Loucy (cell line): ENCODE results near the gene WDR6.

Experiments
- H2AFZ ChIP-seq: fragments of 200-600 bp; sonication (generic); 2 replicates; pipeline ENCODE4 v1.6.0; 2016; ENCODE audit warnings: antibody characterized with exemption, mild to moderate bottlenecking, low read length, moderate library complexity
- H3F3A ChIP-seq: fragments of 200-600 bp; 2 replicates; pipeline ENCODE4 v1.6.0; 2016; ENCODE audit warnings: antibody characterized with exemption, low read depth, mild to moderate bottlenecking
- H3K27me3 ChIP-seq: fragments of 200-600 bp; sonication (generic); 2 replicates; pipeline ENCODE4 v1.6.1; 2014; ENCODE audit warnings: low read length, mild to moderate bottlenecking; ENCODE audit not compliant: insufficient read depth, poor library complexity, severe bottlenecking
- H3K36me3 ChIP-seq: fragments of 200-600 bp; sonication (generic); 2 replicates; pipeline ENCODE4 v1.6.1; 2016; ENCODE audit warnings: low read length; ENCODE audit not compliant: insufficient read depth
- H3K4me1 ChIP-seq: fragments of 200-600 bp; sonication (generic); 2 replicates; pipeline ENCODE4 v1.5.1; 2014; ENCODE audit warnings: low read length, mild to moderate bottlenecking; ENCODE audit not compliant: insufficient read depth, poor library complexity, severe bottlenecking
- H3K4me2 ChIP-seq: fragments of 200-600 bp; sonication (generic); 2 replicates; pipeline ENCODE4 v1.6.0; 2014; ENCODE audit warnings: antibody characterized with exemption, low read length, low read depth, mild to moderate bottlenecking; ENCODE audit not compliant: poor library complexity, severe bottlenecking
- H3K4me3 ChIP-seq: fragments of 200-600 bp; sonication (generic); 2 replicates; pipeline ENCODE4 v1.5.1; 2014; ENCODE audit warnings: low read length, mild to moderate bottlenecking, mixed read lengths; ENCODE audit not compliant: poor library complexity, severe bottlenecking
- H3K79me2 ChIP-seq: fragments of 200-600 bp; sonication (generic); 2 replicates; pipeline ENCODE4 v1.6.1; 2014; ENCODE audit warnings: low read length; ENCODE audit not compliant: insufficient read depth
- H3K9ac ChIP-seq: fragments of 200-600 bp; sonication (generic); 2 replicates; pipeline ENCODE4 v1.6.0; 2014; ENCODE audit warnings: mild to moderate bottlenecking, low read depth, low read length, moderate library complexity; ENCODE audit not compliant: poor library complexity, severe bottlenecking
- H3K9me2 ChIP-seq: fragments of 200-600 bp; sonication (generic); replicated peaks from 2 replicates; pipeline ENCODE4 v1.6.1; 2016; ENCODE audit warnings: low read depth, low read length, mixed read lengths
- H3K9me3 ChIP-seq: fragments of 200-600 bp; sonication (generic); 2 replicates; pipeline ENCODE4 v1.6.1; 2014; ENCODE audit warnings: mild to moderate bottlenecking, antibody characterized with exemption, low read length, low read depth; ENCODE audit not compliant: insufficient read depth
- H4K20me1 ChIP-seq: fragments of 200-600 bp; sonication (generic); 2 replicates; pipeline ENCODE4 v1.6.0; 2014; ENCODE audit warnings: antibody characterized with exemption, low read length, mild to moderate bottlenecking; ENCODE audit not compliant: insufficient read depth, poor library complexity, severe bottlenecking
- CTCF ChIP-seq: fragments of 200-600 bp; sonication (generic); conservative IDR thresholded peaks from 2 replicates; pipeline ENCODE4 v1.5.1; 2014; ENCODE audit warnings: mild to moderate bottlenecking, antibody characterized with exemption, low read length
- EZH2phosphoT487 ChIP-seq: fragments of 200-600 bp; IDR thresholded peaks from 2 replicates; pipeline ENCODE4 v1.6.1; 2018; ENCODE audit warnings: antibody characterized with exemption, mild to moderate bottlenecking, moderate library complexity, borderline replicate concordance

The WDR6 gene

DNA sequence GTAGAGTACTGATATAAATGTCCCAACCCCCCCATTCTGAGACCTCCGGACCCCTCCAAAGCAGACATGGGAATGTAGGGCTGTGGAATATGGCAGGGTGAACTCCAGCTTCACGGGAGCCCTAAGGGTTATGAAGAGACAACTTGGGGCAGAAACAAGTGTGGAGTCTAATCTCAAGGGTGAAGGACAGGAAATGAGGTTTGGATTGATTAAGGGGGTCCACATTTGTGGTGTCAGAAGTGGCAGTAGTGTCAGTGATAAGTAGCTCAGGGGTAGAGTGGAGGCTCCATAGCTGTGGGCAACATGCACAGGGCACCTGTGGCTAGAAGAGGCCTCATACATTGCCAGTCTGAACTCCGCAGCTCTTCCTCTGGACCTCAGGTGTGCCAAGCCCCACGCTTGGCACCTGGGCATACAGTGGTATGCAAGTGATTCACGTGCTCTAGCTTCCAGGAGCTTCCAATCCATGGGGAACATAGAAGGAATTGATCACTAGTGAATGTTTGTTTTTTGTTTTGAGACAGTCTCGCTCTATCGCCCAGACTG is 21.3 kb upstream of the WDR6 start:
- Histone ChIP-seq H3K4me2 (no peak overlapping the region), H3K9me2 (no peaks in the 10 kb centered on the region), H3K4me1 (no peaks in the 10 kb centered on the region), H3K27me3 (no peaks in the 10 kb centered on the region), H2AFZ (no peak overlapping the region), H3K36me3 (peaks cover 37% of the 10 kb centered on the region; the same call in 1 of the 2 replicates), H4K20me1 (no peaks in the 10 kb centered on the region), H3F3A (no peaks in the 10 kb centered on the region), H3K79me2 (peaks cover 8% of the 10 kb centered on the region), H3K9ac (no peak overlapping the region), H3K9me3 (no peaks in the 10 kb centered on the region), H3K4me3 (no peak overlapping the region)
- no peak for TF ChIP-seq CTCF
- no peak for TF ChIP-seq EZH2phosphoT487

- TF ChIP-seq CTCF (no peak), EZH2phosphoT487 (no peak)
- peak overlapping the region; percentile 84 for H3K4me2 ChIP-seq
- peak overlapping the region; percentile 75 for H3K9ac ChIP-seq
- peak overlapping the region; percentile 75 for H2AFZ ChIP-seq
- peak overlapping the region; percentile 76 for H3K4me3 ChIP-seq
- H3F3A ChIP-seq = no peaks in the 10 kb centered on the region
- no peaks in the 10 kb centered on the region for H4K20me1 ChIP-seq
- H3K4me1 ChIP-seq = no peaks in the 10 kb centered on the region
- H3K27me3 ChIP-seq = no peaks in the 10 kb centered on the region
- peaks cover 23% of the 10 kb centered on the region for H3K79me2 ChIP-seq
- no peaks in the 10 kb centered on the region for H3K9me2 ChIP-seq
- H3K36me3 ChIP-seq = peaks cover 10% of the 10 kb centered on the region; the same call in 1 of the 2 replicates
- no peaks in the 10 kb centered on the region for H3K9me3 ChIP-seq
Measured at GRCh38 chr3:48989126-48989795, 17.9 kb upstream of the WDR6 start.

GRCh38 chr3:48989796-48990635 is 17.2 kb upstream of the WDR6 start, which contains the start of gene P4HTM:
P4HTM (plus strand) TSS chr3:48990241; CDS start chr3:48990257, 16 bp downstream.
- H4K20me1 ChIP-seq = no peaks in the 10 kb centered on the region
- TF ChIP-seq EZH2phosphoT487 (no peak), CTCF (no peak; the same call in 1 of the 2 replicates)
- H3K4me1 ChIP-seq = no peaks in the 10 kb centered on the region
- no peaks in the 10 kb centered on the region for H3K9me3 ChIP-seq
- H3K4me3 ChIP-seq = peak within 1 kb of the TSS; percentile 76
- H3K79me2 ChIP-seq = peaks cover 23% of the 10 kb centered on the region
- H2AFZ ChIP-seq = peak within 1 kb of the TSS; percentile 75
- peak within 1 kb of the TSS; percentile 75 for H3K9ac ChIP-seq
- no peaks in the 10 kb centered on the region for H3F3A ChIP-seq
- no peaks in the 10 kb centered on the region for H3K9me2 ChIP-seq
- H3K27me3 ChIP-seq = no peaks in the 10 kb centered on the region
- H3K36me3 ChIP-seq = peaks cover 3% of the 10 kb centered on the region; the same call in 1 of the 2 replicates
- H3K4me2 ChIP-seq = peak within 1 kb of the TSS; percentile 84
